Immature natural killer cell (primary cell): ENCODE data around the gene ARHGEF38. TPM values are rescaled to one million over a fixed set of nuclear protein-coding genes. Genes with fewer than 3 reads are reported as not detected.

Experiments
- polyA plus RNA-seq, 3 donors: library from polyadenylated mRNA; unstranded; fragments of 300-500 nt; fragmentation: Illumina TruSeq; gene quantifications; one replicate each; pipeline ENCODE4 v1.2.3, GENCODE V29; 2021

Gene ARHGEF38
- polyA plus RNA-seq, 3 donors from 2014 or later, result not detected

Other genes with a start within 250 kb of the ARHGEF38 start
- 100 to 1,000 TPM in 2 of 3 donors, 10 to 100 TPM in 1; 91.4 to 110 (median 101) TPM for gene PPA2, start 78.6 kb upstream of the ARHGEF38 start, polyA plus RNA-seq
- 10 to 100 TPM; 17.2 to 30.6 (median 21.5) TPM for gene INTS12, start 156.1 kb downstream of the ARHGEF38 start, polyA plus RNA-seq
- gene GSTCD, start 156.2 kb downstream of the ARHGEF38 start, polyA plus RNA-seq, result 1 to 10 TPM; 1.8 to 2.1 (median 2.0) TPM